ENCODE data around the gene ELFN1. TPM values are rescaled to one million over a fixed set of nuclear protein-coding genes. Genes with fewer than 3 reads are reported as not detected.

Gene ELFN1
- total and polyA plus RNA-seq, 8 donors = 0.20 to 0.94 (median 0.73) TPM

GRCh38 chr7:1713502-1714484 is 43.7 kb downstream of the ELFN1 start:
- ATAC-seq = peak; percentile 86 to 95 (median 90)
- WGBS, 2 donors = 20 to 24% methylated on average over 33 of the region's 33 CpGs
- H3K27ac ChIP-seq = no peak overlapping the region

DNA sequence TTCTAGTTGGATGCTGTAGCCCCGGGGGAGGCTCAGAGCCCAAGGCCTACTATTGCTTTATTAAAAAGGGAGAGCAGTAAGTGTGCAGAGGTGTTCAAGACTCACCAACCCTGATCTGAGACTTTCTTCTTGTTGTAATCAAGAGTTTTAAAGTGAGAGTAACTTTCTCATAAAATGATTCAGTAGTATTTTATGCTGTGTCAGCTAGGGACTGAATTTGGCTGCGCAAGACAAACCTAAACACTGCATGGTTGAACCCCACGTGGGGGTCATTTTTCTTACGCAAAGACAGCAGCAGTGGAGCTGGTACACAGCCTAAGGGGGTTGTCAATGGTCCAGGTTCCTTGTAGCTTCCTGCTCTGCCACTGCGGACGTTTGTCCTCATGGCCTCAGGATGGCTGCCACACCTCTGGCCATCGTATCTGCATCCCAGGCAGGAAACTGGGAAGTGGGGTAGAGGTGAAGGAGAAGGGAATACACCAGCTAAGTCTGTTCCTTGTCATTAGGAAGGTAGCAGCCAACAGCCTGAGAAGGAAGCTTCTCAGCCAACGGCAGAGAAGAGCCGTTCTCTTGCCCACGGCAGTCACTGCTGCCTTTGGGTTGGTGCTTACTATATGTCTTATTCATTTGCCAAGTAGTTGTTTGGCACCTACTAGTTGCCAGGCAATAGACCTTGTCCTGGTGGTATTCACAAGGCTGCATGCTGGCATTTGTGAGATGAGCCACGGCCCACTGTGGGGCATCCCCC is 44.7 kb downstream of the ELFN1 start:
- 92% methylated on average over 11 of the region's 11 CpGs for WGBS, 2 donors
- Histone ChIP-seq H3K9me3 (no peaks in the 10 kb centered on the region), H3K4me1 (peaks cover 7 to 12% (median 9%) of the 10 kb centered on the region in 3 donors), H3K27me3 (no peaks in the 10 kb centered on the region), H3K36me3 (no peaks in the 10 kb centered on the region), H3K4me3 (no peak overlapping the region), H3K27ac (no peak overlapping the region)
- intact Hi-C loops (cut with DNase I) = no loop called here
- TF ChIP-seq CTCF (IDR thresholded peaks at IDR 0.05) = no peak
- FAIRE-seq (no peak), ATAC-seq (no peak), DNase-seq (no peak)

More at GRCh38 chr7:1713502-1714484, 43.7 kb downstream of the ELFN1 start:
- H3K4me3 ChIP-seq = no peak overlapping the region
- intact Hi-C loops (cut with DNase I) = no loop called here
- FAIRE-seq (no peak), DNase-seq (peak; percentile 59 to 89 (median 74))
- no peak for TF ChIP-seq CTCF (IDR thresholded peaks at IDR 0.05)
- H3K4me1 ChIP-seq = peaks cover 7 to 12% (median 9%) of the 10 kb centered on the region in 3 donors
- no peaks in the 10 kb centered on the region for H3K27me3 ChIP-seq
- no peaks in the 10 kb centered on the region for H3K9me3 ChIP-seq
- H3K36me3 ChIP-seq = no peaks in the 10 kb centered on the region

GRCh38 chr7:1715331-1715625 is 45.2 kb downstream of the ELFN1 start:
- no peak for FAIRE-seq
- H3K9me3 ChIP-seq = no peaks in the 10 kb centered on the region
- H3K4me1 ChIP-seq = peaks cover 7 to 12% (median 9%) of the 10 kb centered on the region in 3 donors
- no peaks in the 10 kb centered on the region for H3K36me3 ChIP-seq
- no peak overlapping the region for H3K27ac ChIP-seq
- no peak overlapping the region for H3K4me3 ChIP-seq
- WGBS, 2 donors = 83 to 87% methylated on average over 5 of the region's 5 CpGs
- intact Hi-C loops (cut with DNase I) = no loop called here
- TF ChIP-seq CTCF (IDR thresholded peaks at IDR 0.05) = no peak
- H3K27me3 ChIP-seq = no peaks in the 10 kb centered on the region
- peak in 2 of 6 donors; percentile 12 to 47 for DNase-seq
- ATAC-seq = no peak

DNA sequence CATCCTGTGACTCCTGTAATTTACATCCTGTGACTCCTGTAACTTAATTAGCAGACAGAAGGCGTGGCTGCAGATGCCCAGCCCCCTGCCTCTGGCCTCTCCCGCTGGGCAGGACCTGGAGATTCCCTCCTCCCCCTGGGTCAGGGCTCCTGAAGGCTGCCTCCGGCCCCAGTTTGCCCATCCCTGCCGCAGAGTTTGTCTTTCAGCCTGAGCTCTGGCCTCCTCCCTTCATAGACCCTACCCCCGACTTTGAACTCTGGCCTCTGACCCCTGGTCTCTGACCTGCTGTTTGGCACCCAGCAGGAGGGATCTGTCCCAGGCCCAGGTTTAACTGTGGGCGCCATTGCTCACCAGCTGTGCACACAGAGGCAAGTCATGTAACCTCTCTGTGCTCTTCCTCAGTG is 45.6 kb downstream of the ELFN1 start:
- no peaks in the 10 kb centered on the region for H3K9me3 ChIP-seq
- DNase-seq (peak in 1 of 6 donors; percentile 8), ATAC-seq (no peak), FAIRE-seq (no peak)
- no peak overlapping the region for H3K27ac ChIP-seq
- WGBS, 2 donors = 80 to 83% methylated on average over 6 of the region's 6 CpGs
- intact Hi-C loops (cut with DNase I) = no loop called here
- H3K27me3 ChIP-seq = no peaks in the 10 kb centered on the region
- H3K4me1 ChIP-seq = peaks cover 7 to 12% (median 9%) of the 10 kb centered on the region in 3 donors
- H3K4me3 ChIP-seq = no peak overlapping the region
- H3K36me3 ChIP-seq = no peaks in the 10 kb centered on the region
- TF ChIP-seq CTCF (IDR thresholded peaks at IDR 0.05) = no peak
